Activated CD4-positive, alpha-beta T cell treated with anti-CD3 and anti-CD28 coated beads for 36 hours (primary cell): ENCODE measurements around the gene PNISR. TPM values are rescaled to one million over a fixed set of nuclear protein-coding genes. Genes with fewer than 3 reads are reported as not detected.

Source experiments
- ATAC-seq: fragments of 200-7000 bp; cut with Tn5 transposase; one replicate; pipeline ENCODE4 v1.10.0; 2021; ENCODE audit warnings: mild to moderate bottlenecking, moderate library complexity
- CTCF ChIA-PET: fragments of 350-600 bp; sonication (Branson Sonifier 250); formaldehyde crosslinking; loops from one replicate; lab custom pipeline; 2021; ENCODE audit warnings: antibody characterized with exemption; lab: Charles Lee
- POLR2A ChIA-PET: fragments of 350-600 bp; sonication (Branson Sonifier 250); formaldehyde crosslinking; loops from one replicate; lab custom pipeline; 2021; ENCODE audit warnings: antibody characterized with exemption, inconsistent platforms; lab: Charles Lee
- DNase-seq: peaks from one replicate; pipeline ENCODE4 v3.0.0-alpha.2; 2020
- H3K27ac Mint-ChIP-seq: one replicate; pipeline ENCODE4 v1.8.0; 2021; ENCODE audit warnings: mixed read lengths
- H3K27me3 Mint-ChIP-seq: one replicate; pipeline ENCODE4 v1.8.0; 2021; ENCODE audit warnings: mixed read lengths
- H3K36me3 Mint-ChIP-seq: one replicate; pipeline ENCODE4 v1.8.0; 2021; ENCODE audit warnings: low read depth, mixed read lengths
- H3K4me1 Mint-ChIP-seq: one replicate; pipeline ENCODE4 v1.8.0; 2021; ENCODE audit warnings: mixed read lengths
- H3K4me3 Mint-ChIP-seq: one replicate; pipeline ENCODE4 v1.8.0; 2021; ENCODE audit warnings: mild to moderate bottlenecking, moderate library complexity, mixed read lengths
- H3K9me3 Mint-ChIP-seq: one replicate; pipeline ENCODE4 v1.8.0; 2021; ENCODE audit warnings: low read depth, mixed read lengths
- intact Hi-C, 2 experiments: fragments of 100-400 bp; cut with DNase I in 1 of 2; cut with micrococcal nuclease in 1 of 2; formaldehyde crosslinking; loops; one replicate each; pipeline versions ENCODE4 v1.14.2 to v1.15.1; 2022 to 2024; cut with DNase I, micrococcal nuclease
- total RNA-seq, 2 experiments: library from RNA; stranded (reverse); gene quantifications; one replicate each; pipeline ENCODE4 v1.2.3, GENCODE V29; 2021

Gene PNISR
- total RNA-seq, 2 experiments from 2014 or later, result 127 to 148 TPM

DNA sequence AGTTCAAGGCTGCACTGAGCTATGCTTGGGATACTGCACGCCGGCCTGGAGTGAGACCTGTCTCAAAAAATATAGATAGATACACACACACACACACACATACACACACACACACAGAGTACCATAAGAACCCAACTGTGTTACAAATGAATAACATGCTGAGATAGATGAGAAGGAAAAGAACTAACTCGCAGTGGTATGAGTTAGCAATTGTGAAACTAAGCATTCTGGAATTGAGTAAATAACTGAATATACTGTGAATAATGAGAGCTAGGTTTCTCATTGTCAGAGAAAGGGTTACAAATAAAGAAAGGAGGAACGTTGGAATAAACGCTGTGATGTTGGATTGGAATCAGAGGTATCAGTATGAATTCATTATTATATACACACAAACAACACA lies 61.1 kb downstream of the PNISR start:
- ChIA-PET POLR2A (interaction anchor here (0.6 kb wide), 1 partner anchor 31 kb away, joined by 4 read pairs; no protein-coding TSS in a partner anchor), CTCF (no interaction called here)
- peaks cover 16% of the 10 kb centered on the region for H3K4me1 Mint-ChIP-seq

DNA sequence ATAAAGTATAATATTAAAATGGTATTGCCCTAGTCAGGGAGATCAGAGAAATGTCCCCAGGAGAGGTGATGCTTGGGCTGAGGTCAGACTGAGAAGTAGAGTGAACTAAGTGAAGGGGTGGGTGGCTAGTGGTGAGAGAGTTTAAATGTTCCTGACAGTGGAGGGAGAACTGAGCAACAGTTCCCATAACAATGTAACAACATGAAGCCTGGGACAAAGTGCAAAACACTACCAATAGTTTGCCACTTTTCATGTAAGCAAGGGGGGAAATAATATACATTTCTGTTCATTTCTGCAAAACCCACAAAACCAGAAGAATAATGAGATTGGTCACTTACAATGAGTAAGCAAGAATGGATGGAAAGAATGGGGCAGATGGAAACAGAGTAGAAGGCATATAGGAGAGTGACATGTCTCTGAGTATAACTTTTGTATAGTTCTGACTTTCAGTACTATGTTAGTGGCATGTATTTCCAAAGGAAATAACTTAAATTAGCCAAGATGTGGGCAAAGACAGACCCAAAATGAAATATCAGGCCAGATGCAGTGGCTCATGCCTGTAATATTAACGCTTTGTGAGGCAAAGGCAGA lies 62.3 kb downstream of the PNISR start:
- no peak overlapping the region for H3K27ac Mint-ChIP-seq
- intact Hi-C loops, result no loop called here
- CTCF ChIA-PET, result no interaction called here
- no peak overlapping the region for H3K4me3 Mint-ChIP-seq
- H3K36me3 Mint-ChIP-seq, result no peaks in the 10 kb centered on the region
- peaks cover 18% of the 10 kb centered on the region for H3K27me3 Mint-ChIP-seq
- no peaks in the 10 kb centered on the region for H3K9me3 Mint-ChIP-seq
- DNase-seq (no peak), ATAC-seq (peak; percentile 75)
- peaks cover 16% of the 10 kb centered on the region for H3K4me1 Mint-ChIP-seq
- POLR2A ChIA-PET, result no interaction called here

More for the DNA sequence above, 61.1 kb downstream of the PNISR start:
- H3K27ac Mint-ChIP-seq, result no peak overlapping the region
- intact Hi-C loops, result loop anchor here in 1 of 2 experiments (2.0 kb wide), 1 partner anchor 33 kb away; no protein-coding TSS in a partner anchor
- H3K4me3 Mint-ChIP-seq, result no peak overlapping the region
- H3K27me3 Mint-ChIP-seq, result peaks cover 15% of the 10 kb centered on the region
- no peaks in the 10 kb centered on the region for H3K9me3 Mint-ChIP-seq
- DNase-seq (peak; percentile 29), ATAC-seq (peak; percentile 81)
- H3K36me3 Mint-ChIP-seq, result no peaks in the 10 kb centered on the region

DNA sequence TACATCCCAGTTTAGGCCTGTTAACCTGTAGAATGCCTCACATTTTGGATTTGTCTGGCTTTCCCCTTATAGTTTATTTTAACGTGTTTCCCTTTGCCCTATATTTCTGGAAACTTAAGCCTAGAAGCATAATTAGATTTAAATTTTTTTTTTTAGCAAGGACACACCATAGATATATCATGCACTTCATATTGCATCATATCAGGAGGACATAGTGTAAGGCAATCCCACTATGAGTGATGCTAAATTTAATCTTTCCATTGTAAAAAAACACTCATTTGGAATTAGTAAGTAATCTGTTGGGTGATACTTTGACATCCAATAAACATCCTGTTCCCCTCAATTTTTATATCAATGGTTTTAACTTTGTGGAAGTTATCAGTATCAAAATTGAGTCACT lies 65.3 kb downstream of the PNISR start:
- intact Hi-C loops, result no loop called here
- ChIA-PET POLR2A (no interaction called here), CTCF (no interaction called here)
- no peak overlapping the region for H3K27ac Mint-ChIP-seq
- no peak for ATAC-seq
- peaks cover 35% of the 10 kb centered on the region for H3K27me3 Mint-ChIP-seq
- no peak overlapping the region for H3K4me3 Mint-ChIP-seq
- DNase-seq, result no peak
- peaks cover 16% of the 10 kb centered on the region for H3K4me1 Mint-ChIP-seq
- H3K9me3 Mint-ChIP-seq, result no peaks in the 10 kb centered on the region
- H3K36me3 Mint-ChIP-seq, result no peaks in the 10 kb centered on the region

DNA sequence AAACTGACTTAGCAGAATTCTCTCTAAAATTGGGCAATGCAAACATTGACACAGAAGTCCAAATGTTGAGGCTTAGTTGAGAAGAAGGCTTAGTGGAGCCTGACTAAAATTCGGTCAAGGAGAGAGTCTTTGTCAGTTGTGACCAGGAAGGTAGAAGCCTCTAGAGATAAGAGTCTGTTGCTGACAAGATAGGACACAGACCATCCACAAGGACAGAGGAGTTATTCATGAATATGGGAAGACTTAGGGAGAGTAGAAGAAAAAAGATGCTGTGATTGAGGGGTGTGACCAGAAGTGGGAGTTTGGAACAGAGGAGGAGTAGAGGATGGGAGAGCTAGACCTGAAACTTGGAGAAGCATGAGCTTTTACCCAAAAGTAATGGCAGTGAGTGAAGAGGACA lies 68.5 kb downstream of the PNISR start:
- Mint-ChIP-seq H3K27ac (no peak overlapping the region), H3K4me1 (no peaks in the 10 kb centered on the region), H3K9me3 (no peaks in the 10 kb centered on the region), H3K4me3 (no peak overlapping the region), H3K36me3 (no peaks in the 10 kb centered on the region), H3K27me3 (peaks cover 50% of the 10 kb centered on the region)
- intact Hi-C loops, result no loop called here
- no peak for ATAC-seq
- CTCF ChIA-PET, result interaction anchor here (0.7 kb wide), 1 partner anchor 22 kb away, joined by 3 read pairs; no protein-coding TSS in a partner anchor
- no peak for DNase-seq
- POLR2A ChIA-PET, result no interaction called here

DNA sequence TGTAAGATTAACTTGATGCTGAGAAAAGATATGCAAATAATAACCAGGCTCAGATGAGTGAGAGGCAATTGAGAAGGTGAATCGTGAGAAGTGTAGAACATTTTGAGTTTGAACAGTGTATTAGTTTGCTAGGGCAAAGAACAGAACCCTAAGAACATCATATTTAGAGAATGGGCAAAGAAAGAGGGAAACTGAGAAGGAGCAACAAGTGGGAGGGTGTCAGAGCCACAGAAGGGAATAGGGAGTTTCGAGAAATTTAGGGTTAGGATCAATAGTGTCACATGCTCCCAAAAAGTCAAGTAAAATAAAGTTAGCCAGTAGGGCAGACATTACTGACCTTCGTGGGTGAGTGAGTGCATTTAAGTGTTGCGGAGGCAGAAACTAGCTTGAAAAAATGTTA lies 70.1 kb downstream of the PNISR start:
- no peak overlapping the region for H3K4me3 Mint-ChIP-seq
- H3K36me3 Mint-ChIP-seq, result no peaks in the 10 kb centered on the region
- ChIA-PET CTCF (interaction anchor here (0.6 kb wide), 1 partner anchor 18 kb away, joined by 3 read pairs; no protein-coding TSS in a partner anchor), POLR2A (no interaction called here)
- intact Hi-C loops, result no loop called here
- no peak for ATAC-seq
- no peak overlapping the region for H3K27ac Mint-ChIP-seq
- peaks cover 53% of the 10 kb centered on the region for H3K27me3 Mint-ChIP-seq
- no peaks in the 10 kb centered on the region for H3K9me3 Mint-ChIP-seq
- peaks cover 2% of the 10 kb centered on the region for H3K4me1 Mint-ChIP-seq
- DNase-seq, result no peak

DNA sequence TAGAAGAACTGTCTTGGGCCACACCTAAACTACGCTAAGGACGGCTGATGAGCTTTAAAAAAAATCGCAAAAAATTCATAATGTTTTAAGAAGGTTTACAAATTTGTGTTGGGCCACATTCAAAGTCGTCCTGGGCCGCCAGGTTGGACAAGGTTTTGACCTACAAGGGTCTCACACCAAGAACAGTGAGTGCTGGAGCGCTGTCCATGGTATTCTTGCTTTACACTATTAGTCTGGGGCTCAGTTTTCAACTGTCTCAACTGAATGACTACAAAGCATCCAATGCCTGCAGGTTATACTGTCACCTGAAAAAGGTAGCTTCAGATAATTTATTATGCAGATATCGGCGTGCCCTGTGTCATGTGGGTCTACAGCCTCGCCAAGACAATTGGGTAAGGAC lies 72.0 kb downstream of the PNISR start:
- DNase-seq, result no peak
- ATAC-seq, result no peak
- ChIA-PET POLR2A (no interaction called here), CTCF (interaction anchor here (1.0 kb wide), 1 partner anchor 19 kb away, joined by 3 read pairs; no protein-coding TSS in a partner anchor)
- intact Hi-C loops, result no loop called here
- Mint-ChIP-seq H3K27ac (no peak overlapping the region), H3K4me3 (no peak overlapping the region), H3K27me3 (peaks cover 56% of the 10 kb centered on the region), H3K9me3 (no peaks in the 10 kb centered on the region), H3K4me1 (peaks cover 2% of the 10 kb centered on the region), H3K36me3 (no peaks in the 10 kb centered on the region)

DNA sequence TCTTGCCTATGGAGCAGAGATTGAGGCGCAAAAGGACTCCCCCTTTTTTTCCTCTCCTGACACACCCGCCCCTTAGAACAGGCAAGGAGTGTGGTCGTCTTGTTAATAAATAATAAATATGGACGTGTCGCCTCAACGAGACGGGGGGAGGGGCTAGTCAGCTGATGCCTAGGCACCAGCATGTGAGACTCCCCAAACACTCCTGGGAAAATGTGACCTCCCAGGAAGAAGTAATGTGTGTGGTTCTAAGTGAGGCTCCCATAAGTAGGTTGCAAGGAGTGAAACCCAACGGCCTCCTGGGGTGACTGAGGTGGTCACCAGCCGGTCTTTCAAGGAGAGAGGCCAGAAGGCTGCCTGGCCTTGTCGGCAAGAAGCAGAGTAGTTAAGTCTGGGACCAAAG lies 74.5 kb downstream of the PNISR start:
- Mint-ChIP-seq H3K36me3 (no peaks in the 10 kb centered on the region), H3K27me3 (peaks cover 58% of the 10 kb centered on the region), H3K4me3 (no peak overlapping the region), H3K4me1 (peaks cover 2% of the 10 kb centered on the region), H3K27ac (no peak overlapping the region), H3K9me3 (no peaks in the 10 kb centered on the region)
- POLR2A ChIA-PET, result no interaction called here
- no peak for ATAC-seq
- intact Hi-C loops, result no loop called here
- DNase-seq, result no peak
- CTCF ChIA-PET, result interaction anchor here (0.7 kb wide), 1 partner anchor 43 kb away, joined by 4 read pairs; no protein-coding TSS in a partner anchor

DNA sequence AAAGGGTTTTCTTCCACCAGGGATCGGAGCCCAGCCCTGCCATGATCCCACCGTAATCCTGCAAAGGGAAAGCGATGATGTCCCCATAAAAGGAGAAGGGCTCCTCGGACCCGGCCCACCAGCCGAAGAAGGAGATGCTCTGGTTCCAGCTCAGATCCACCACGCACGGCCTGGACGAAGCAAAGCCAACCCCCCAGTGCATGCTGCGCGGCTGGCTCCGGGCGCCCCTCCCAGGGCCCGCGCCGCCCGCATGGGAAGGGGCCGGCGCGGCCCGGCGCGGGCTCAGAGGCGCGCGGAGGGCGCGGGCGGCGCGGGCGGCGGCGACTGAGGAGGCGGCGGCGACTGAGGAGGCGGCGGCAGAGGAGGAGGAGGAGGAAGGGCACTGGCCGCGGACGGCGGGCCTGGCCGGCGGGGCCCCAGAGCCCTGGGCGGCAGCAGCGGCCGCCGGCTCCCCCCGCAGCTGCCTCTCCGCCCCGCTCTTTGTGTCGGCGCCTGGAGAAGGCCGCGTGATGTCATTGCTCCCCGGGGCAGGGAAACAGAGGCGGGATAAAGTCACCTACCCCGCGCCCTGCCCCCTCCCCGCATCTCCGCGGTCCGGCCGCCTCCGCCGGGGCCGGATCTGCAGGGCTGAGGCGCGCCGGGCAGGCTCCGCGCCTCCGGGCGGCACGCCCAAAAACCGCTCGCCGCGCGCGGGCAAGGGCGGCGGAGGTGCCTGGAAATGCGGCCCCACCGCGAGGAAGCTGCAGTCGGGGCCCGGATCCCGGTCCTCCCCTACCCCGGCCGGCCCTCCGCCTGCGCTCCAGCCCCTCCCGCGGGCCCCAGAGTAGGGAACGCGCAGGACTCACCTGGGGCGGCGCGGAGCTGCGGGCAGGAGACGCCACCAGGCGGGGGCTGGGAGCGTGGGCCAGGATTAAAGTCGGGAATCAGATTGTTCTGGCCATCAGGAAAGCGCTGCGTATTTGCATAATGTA lies 75.7 kb downstream of the PNISR start, which contains the start of gene FAXC:
FAXC (minus strand) TSS at position 504 of the 971 bp plus-strand sequence; CDS start at position 202, 302 bp downstream.
- Mint-ChIP-seq H3K27me3 (peaks cover 53% of the 10 kb centered on the region), H3K4me1 (peaks cover 2% of the 10 kb centered on the region), H3K4me3 (peak within 1 kb of the TSS; percentile 26), H3K36me3 (no peaks in the 10 kb centered on the region), H3K27ac (no peak within 1 kb of the TSS), H3K9me3 (no peaks in the 10 kb centered on the region)
- intact Hi-C loops, result no loop called here
- POLR2A ChIA-PET, result no interaction called here
- CTCF ChIA-PET, result interaction anchor here (0.7 to 1.8 kb wide), 2 partner anchors 19 to 44 kb away, joined by 4 to 10 read pairs; no protein-coding TSS in a partner anchor
- ATAC-seq (peak; percentile 40), DNase-seq (peak; percentile 23)

DNA sequence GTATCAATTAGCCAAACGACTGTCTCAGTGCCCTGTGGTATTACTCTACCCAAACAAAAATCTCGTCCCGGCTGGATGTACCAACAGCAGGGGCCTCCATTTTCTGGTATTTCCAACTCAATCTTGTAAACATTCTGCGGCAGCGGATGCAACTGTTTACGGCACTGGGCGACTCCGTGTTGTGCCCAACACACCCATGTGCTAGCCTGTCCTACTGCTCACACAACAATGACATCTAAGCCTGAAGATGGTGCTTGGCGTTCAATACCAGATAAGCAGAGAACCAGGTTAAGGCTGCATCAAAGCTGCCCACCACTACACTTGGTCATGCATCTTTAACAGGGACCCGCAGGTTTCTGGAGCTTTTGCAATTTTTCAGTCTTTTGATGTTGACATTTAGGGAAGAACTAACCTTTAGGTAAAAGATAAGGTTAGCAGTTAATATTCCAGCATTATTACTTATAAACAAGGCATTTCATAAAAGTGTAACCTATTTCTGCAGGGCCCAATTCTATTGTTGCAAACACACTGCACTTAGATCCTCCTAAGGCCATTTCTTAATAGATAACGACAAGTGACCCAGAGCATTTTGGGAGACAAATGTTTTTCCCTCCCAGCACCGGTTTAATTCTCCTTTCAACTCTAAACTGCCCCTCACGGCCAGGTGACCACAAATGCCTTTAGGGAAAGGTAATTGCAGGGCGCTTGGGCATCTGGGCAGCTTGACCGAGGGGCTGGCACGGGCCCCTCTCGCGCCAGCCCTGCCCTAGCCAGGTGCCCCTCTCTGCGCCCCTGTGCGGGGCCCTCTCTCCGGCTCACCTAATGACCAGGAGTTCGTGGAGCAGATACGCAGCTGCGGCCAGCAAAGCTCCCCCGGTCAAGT lies 76.6 kb downstream of the PNISR start:
- no peaks in the 10 kb centered on the region for H3K9me3 Mint-ChIP-seq
- intact Hi-C loops, result no loop called here
- POLR2A ChIA-PET, result no interaction called here
- no peaks in the 10 kb centered on the region for H3K36me3 Mint-ChIP-seq
- H3K4me3 Mint-ChIP-seq, result peak overlapping the region; percentile 26
- no peak for ATAC-seq
- CTCF ChIA-PET, result interaction anchor here (1.8 kb wide), 1 partner anchor 18 kb away, joined by 10 read pairs; no protein-coding TSS in a partner anchor
- H3K27me3 Mint-ChIP-seq, result peaks cover 55% of the 10 kb centered on the region
- no peak for DNase-seq
- peaks cover 5% of the 10 kb centered on the region for H3K4me1 Mint-ChIP-seq
- H3K27ac Mint-ChIP-seq, result no peak overlapping the region
